Activated CD8-positive, alpha-beta T cell treated with anti-CD3 and anti-CD28 coated beads for 36 hours (primary cell): ENCODE data around the gene AP4B1. TPM values are rescaled to one million over a fixed set of nuclear protein-coding genes. Genes with fewer than 3 reads are reported as not detected.

Experiments used
- ATAC-seq: fragments of 200-7000 bp; cut with Tn5 transposase; one replicate; pipeline ENCODE4 v1.10.0; 2021; ENCODE audit warnings: mild to moderate bottlenecking, moderate library complexity
- CTCF ChIA-PET: fragments of 350-600 bp; sonication (Branson Sonifier 250); formaldehyde crosslinking; loops from one replicate; lab custom pipeline; 2021; ENCODE audit warnings: antibody characterized with exemption; lab: Charles Lee
- POLR2A ChIA-PET: fragments of 350-600 bp; sonication (Branson Sonifier 250); formaldehyde crosslinking; loops from one replicate; lab custom pipeline; 2021; ENCODE audit warnings: antibody characterized with exemption; lab: Charles Lee
- DNase-seq: peaks from one replicate; pipeline ENCODE4 v3.0.0-alpha.2; 2020
- H3K27ac Mint-ChIP-seq: one replicate; pipeline ENCODE4 v1.8.0; 2021; ENCODE audit warnings: mild to moderate bottlenecking, mixed read lengths
- H3K27me3 Mint-ChIP-seq: one replicate; pipeline ENCODE4 v1.8.0; 2021; ENCODE audit warnings: mixed read lengths
- H3K36me3 Mint-ChIP-seq: one replicate; pipeline ENCODE4 v1.8.0; 2021; ENCODE audit warnings: low read depth, mixed read lengths
- H3K4me1 Mint-ChIP-seq: one replicate; pipeline ENCODE4 v1.8.0; 2021; ENCODE audit warnings: low read depth, mixed read lengths
- H3K4me3 Mint-ChIP-seq: one replicate; pipeline ENCODE4 v1.8.0; 2021; ENCODE audit warnings: mild to moderate bottlenecking, moderate library complexity, mixed read lengths
- H3K9me3 Mint-ChIP-seq: one replicate; pipeline ENCODE4 v1.8.0; 2021; ENCODE audit warnings: mixed read lengths
- intact Hi-C: fragments of 100-400 bp; cut with micrococcal nuclease; formaldehyde crosslinking; loops from one replicate; pipeline ENCODE4 v1.10.0; 2022
- total RNA-seq, 2 experiments: library from RNA; stranded (reverse); gene quantifications; one replicate each; pipeline ENCODE4 v1.2.3, GENCODE V29; 2021
- TF ChIP-seq, protein P1 (sequence below): fragments of 200-600 bp; IDR thresholded peaks from one replicate; pipeline ENCODE4 v1.8.0; 2022; ENCODE audit warnings: antibody characterized with exemption, mild to moderate bottlenecking

The AP4B1 gene
- total RNA-seq, 2 experiments from 2014 or later = 38.2 to 38.5 TPM

DNA sequence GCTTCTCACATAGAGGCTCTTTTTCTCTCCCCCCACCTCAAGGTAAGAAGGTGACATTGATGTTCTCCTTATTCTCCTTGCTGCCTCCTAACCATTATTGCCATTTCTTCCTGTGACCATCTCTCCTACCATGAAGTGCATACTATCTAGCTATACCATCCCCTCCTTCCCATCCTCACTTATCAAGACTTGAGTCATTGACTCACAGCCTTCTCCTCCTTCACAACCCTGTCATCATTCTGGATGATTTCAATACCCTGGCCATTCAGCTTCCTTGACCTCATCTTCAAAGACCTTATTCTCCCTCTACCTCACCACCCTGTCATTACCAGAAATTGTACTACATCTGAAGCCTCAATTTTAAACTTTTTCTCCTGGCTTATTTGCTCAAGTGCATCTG, 13.6 kb upstream of the AP4B1 start:
- Mint-ChIP-seq H3K36me3 (peaks cover 6% of the 10 kb centered on the region), H3K27ac (no peak overlapping the region), H3K4me1 (no peaks in the 10 kb centered on the region), H3K9me3 (no peaks in the 10 kb centered on the region), H3K27me3 (no peaks in the 10 kb centered on the region), H3K4me3 (no peak overlapping the region)
- TF ChIP-seq, protein P1, sequence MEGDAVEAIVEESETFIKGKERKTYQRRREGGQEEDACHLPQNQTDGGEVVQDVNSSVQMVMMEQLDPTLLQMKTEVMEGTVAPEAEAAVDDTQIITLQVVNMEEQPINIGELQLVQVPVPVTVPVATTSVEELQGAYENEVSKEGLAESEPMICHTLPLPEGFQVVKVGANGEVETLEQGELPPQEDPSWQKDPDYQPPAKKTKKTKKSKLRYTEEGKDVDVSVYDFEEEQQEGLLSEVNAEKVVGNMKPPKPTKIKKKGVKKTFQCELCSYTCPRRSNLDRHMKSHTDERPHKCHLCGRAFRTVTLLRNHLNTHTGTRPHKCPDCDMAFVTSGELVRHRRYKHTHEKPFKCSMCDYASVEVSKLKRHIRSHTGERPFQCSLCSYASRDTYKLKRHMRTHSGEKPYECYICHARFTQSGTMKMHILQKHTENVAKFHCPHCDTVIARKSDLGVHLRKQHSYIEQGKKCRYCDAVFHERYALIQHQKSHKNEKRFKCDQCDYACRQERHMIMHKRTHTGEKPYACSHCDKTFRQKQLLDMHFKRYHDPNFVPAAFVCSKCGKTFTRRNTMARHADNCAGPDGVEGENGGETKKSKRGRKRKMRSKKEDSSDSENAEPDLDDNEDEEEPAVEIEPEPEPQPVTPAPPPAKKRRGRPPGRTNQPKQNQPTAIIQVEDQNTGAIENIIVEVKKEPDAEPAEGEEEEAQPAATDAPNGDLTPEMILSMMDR = no peak
- ATAC-seq (no peak), DNase-seq (no peak)
- POLR2A ChIA-PET = interaction anchor here (0.5 to 1.8 kb wide), 5 partner anchors 11 to 16 kb away, joined by 3 to 8 read pairs (median 4); partner anchors contain the start of gene HIPK1
- intact Hi-C loops = no loop called here
- CTCF ChIA-PET = interaction anchor here (1.0 to 3.1 kb wide), 2 partner anchors 13 to 83 kb away, joined by 3 to 15 read pairs; partner anchors contain the start of gene DCLRE1B

DNA sequence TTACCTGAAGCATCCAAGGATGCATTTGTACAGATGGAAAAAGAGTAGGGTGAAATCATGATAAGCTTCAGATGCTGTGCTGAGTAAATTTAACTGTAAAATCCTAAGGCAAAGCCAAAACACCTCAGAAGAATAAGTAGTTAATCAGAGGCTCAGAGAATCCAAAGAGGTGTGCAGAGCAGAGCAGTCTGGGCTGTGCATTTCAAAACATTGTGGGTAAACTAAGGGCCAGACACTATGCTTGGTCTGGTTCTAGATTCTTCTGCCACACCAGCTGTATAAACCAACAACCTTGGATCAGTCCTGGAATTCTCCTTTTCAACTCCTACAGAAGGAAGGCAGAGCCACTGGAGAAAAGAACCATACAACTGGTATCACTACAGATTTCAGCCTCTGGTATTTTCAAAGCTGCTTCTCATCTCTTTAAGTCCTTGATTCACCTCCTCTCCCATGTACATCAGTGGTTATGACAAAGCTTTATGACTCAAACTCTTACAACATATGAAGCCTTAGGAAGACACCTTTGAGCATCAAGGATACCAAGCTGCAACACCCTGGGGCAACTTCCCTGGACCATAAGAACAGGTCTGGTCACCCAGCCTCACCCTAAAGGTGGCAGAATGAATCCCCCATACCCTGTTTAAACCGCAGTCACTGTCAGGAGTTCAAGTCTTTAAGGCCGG, 12.9 kb upstream of the AP4B1 start:
- TF ChIP-seq, protein P1 = no peak
- Mint-ChIP-seq H3K27ac (no peak overlapping the region), H3K4me3 (no peak overlapping the region), H3K4me1 (no peaks in the 10 kb centered on the region), H3K27me3 (no peaks in the 10 kb centered on the region), H3K9me3 (no peaks in the 10 kb centered on the region), H3K36me3 (peaks cover 6% of the 10 kb centered on the region)
- DNase-seq (no peak), ATAC-seq (peak; percentile 30)
- ChIA-PET CTCF (interaction anchor here (0.5 to 3.1 kb wide), 5 partner anchors 12 to 82 kb away, joined by 3 to 15 read pairs (median 3); partner anchors contain the start of genes AP4B1, DCLRE1B and HIPK1), POLR2A (interaction anchor here (0.8 to 1.8 kb wide), 5 partner anchors 12 to 15 kb away, joined by 3 to 8 read pairs (median 4); partner anchors contain the start of genes AP4B1 and HIPK1)
- intact Hi-C loops = no loop called here

DNA sequence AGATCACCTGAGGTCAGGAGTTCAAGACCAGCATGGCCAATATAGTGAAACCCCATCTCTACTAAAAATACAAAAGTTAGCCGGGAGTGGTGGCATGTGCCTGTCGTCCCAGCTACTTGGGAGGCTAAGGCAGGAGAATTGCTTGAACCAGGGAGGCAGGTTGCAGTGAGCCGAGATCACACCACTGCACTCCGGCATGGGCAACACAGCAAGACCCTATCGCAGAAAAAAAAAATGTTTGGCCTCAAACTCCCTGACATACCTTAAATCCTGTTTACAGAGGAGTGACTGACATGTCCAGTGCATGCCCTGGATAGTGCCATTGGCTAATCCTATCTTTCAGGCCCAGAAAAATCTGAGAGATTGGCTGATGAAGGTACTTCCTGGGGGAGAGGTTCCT, 12.4 kb upstream of the AP4B1 start:
- H3K4me1 Mint-ChIP-seq = no peaks in the 10 kb centered on the region
- TF ChIP-seq, protein P1 = no peak
- no peak overlapping the region for H3K4me3 Mint-ChIP-seq
- no peaks in the 10 kb centered on the region for H3K27me3 Mint-ChIP-seq
- ATAC-seq (no peak), DNase-seq (no peak)
- no peaks in the 10 kb centered on the region for H3K9me3 Mint-ChIP-seq
- CTCF ChIA-PET = interaction anchor here (0.9 to 3.1 kb wide), 3 partner anchors 12 to 82 kb away, joined by 3 to 15 read pairs (median 3); partner anchors contain the start of genes AP4B1 and HIPK1
- intact Hi-C loops = no loop called here
- H3K27ac Mint-ChIP-seq = no peak overlapping the region
- H3K36me3 Mint-ChIP-seq = peaks cover 6% of the 10 kb centered on the region
- POLR2A ChIA-PET = interaction anchor here (0.8 to 1.8 kb wide), 4 partner anchors 11 to 16 kb away, joined by 3 to 8 read pairs (median 4); partner anchors contain the start of genes AP4B1 and HIPK1

DNA sequence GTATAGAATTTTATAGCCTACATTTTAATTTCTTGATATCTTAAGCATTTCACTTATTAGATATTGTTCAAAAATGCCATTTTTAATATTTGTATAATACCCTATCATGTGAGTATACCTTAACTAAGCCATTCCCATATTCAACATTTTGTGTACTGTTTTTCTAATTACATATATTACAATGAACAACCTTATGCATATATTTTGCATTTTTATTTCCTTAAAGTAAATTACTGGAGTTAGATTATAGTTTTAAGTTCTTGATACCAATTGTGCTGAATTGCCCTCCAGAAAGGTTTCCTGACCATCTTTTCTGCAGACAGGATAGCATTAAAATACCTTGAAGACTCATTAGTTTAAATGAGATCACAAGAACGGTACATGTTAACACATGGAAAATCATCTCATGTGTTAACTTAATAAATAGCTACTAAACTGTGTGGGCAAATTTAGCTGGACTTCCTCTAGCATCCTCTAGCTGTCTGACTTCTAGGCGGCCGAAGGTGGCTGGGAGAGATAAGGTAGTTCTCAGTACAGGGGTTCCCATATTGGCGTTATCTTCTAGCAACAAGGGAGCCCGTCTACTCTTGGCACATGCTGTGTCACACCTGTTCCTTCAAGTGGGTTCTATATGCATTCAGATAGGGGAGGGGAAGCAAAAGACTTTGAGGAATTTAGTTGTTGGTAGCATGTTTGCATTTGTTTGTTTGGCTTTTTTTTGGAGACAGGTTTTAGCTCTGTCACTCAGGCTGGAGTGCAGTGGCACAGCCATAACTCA, 9.5 kb upstream of the AP4B1 start:
- DNase-seq = no peak
- no peak for ATAC-seq
- H3K9me3 Mint-ChIP-seq = no peaks in the 10 kb centered on the region
- peaks cover 8% of the 10 kb centered on the region for H3K36me3 Mint-ChIP-seq
- H3K27ac Mint-ChIP-seq = no peak overlapping the region
- no peaks in the 10 kb centered on the region for H3K27me3 Mint-ChIP-seq
- POLR2A ChIA-PET = interaction anchor here (0.8 kb wide), 1 partner anchor 15 kb away, joined by 3 read pairs; the partner anchor contains the start of gene HIPK1
- H3K4me3 Mint-ChIP-seq = no peak overlapping the region
- TF ChIP-seq, protein P1 = no peak
- intact Hi-C loops = no loop called here
- H3K4me1 Mint-ChIP-seq = no peaks in the 10 kb centered on the region
- CTCF ChIA-PET = interaction anchor here (1.9 kb wide), 1 partner anchor 10 kb away, joined by 5 read pairs; the partner anchor contains the start of gene AP4B1
